Kidney (tissue), 22 donors: ENCODE measurements around the gene IMMP1L. TPM values are rescaled to one million over a fixed set of nuclear protein-coding genes. Genes with fewer than 3 reads are reported as not detected.

Experiments used
- DNase-seq, 5 donors: peaks; one replicate each; pipeline ENCODE4 v3.0.0-alpha.2; 2013 to 2020
- FAIRE-seq: peaks from 2 replicates; lab custom pipeline; 2012; peaks lifted over from hg19 to GRCh38; lab: Jason Lieb, UNC
- H3K27ac ChIP-seq, 2 donors: one replicate each; pipeline ENCODE4 v1.7.0; 2013; ENCODE audit warnings: low read depth in 2 of 2, low read length in 2 of 2, inconsistent platforms in 1 of 2
- H3K27me3 ChIP-seq: one replicate; pipeline ENCODE4 v1.7.1; 2013; ENCODE audit warnings: low read length, inconsistent platforms; ENCODE audit not compliant: control insufficient read depth, insufficient read depth
- H3K36me3 ChIP-seq, 3 donors: one replicate each; pipeline versions ENCODE4 v1.7.0 to v1.7.1; 2013; ENCODE audit warnings: low read length in 3 of 3, control low read depth in 1 of 3, inconsistent platforms in 1 of 3; ENCODE audit not compliant: insufficient read depth in 3 of 3, control insufficient read depth in 2 of 3
- H3K4me1 ChIP-seq, 3 donors: one replicate each; pipeline versions ENCODE4 v1.7.0 to v1.7.1; 2013; ENCODE audit warnings: low read length in 3 of 3, inconsistent platforms in 1 of 3, low read depth in 1 of 3; ENCODE audit not compliant: control insufficient read depth in 2 of 3, insufficient read depth in 2 of 3
- H3K4me3 ChIP-seq, 3 donors: one replicate each; pipeline versions ENCODE4 v1.7.0 to v1.8.1; 2013; ENCODE audit warnings: low read length in 3 of 3, control low read depth in 1 of 3, inconsistent platforms in 1 of 3
- H3K9ac ChIP-seq, 3 donors: one replicate each; pipeline versions ENCODE4 v1.7.0 to v1.7.1; 2013; ENCODE audit warnings: low read length in 3 of 3, control low read depth in 1 of 3, inconsistent platforms in 1 of 3
- H3K9me3 ChIP-seq, 3 donors: one replicate each; pipeline versions ENCODE4 v1.7.0 to v1.7.1; 2013; ENCODE audit warnings: low read length in 3 of 3, control low read depth in 1 of 3, inconsistent platforms in 1 of 3; ENCODE audit not compliant: control insufficient read depth in 2 of 3, insufficient read depth in 1 of 3
- intact Hi-C: fragments of 100-400 bp; cut with DNase I; formaldehyde crosslinking; loops from one replicate; pipeline ENCODE4 v1.11.1; 2022
- long read RNA-seq, 10 donors: library from polyadenylated mRNA in 1 of 10; unstranded in 1 of 10; transcript quantifications; one replicate each; pipeline ENCODE4 v2.0.0 and lab custom pipeline, GENCODE V29; 2021 to 2026
- polyA plus RNA-seq: library from polyadenylated mRNA; stranded (reverse); fragments of 350-450 nt; fragmentation: Illumina TruSeq; extraction: RNeasy Lipid Tissue Mini Kit (QIAGEN cat#74804); gene quantifications from one replicate; pipeline ENCODE4 v1.2.3, GENCODE V29; 2014; ENCODE audit warnings: low read depth, low replicate concordance; ENCODE audit not compliant: insufficient read depth
- total RNA-seq: library from RNA; stranded (reverse); fragmentation: NEBNext Ultra II Directional; extraction: Animal tissue kit (Norgen Biotek cat#: 25700); gene quantifications from one replicate; pipeline ENCODE4 v1.2.1, GENCODE V29; 2021
- TF ChIP-seq, protein P1 (sequence below): IDR thresholded peaks from 3 replicates; pipeline ENCODE4 v1.5.1; 2012; ENCODE audit warnings: mild to moderate bottlenecking, moderate library complexity, borderline replicate concordance; ENCODE audit not compliant: insufficient read depth; ENCODE audit errors: extremely low read depth
- donor health status: control.
- donor health status: control.
- donor health status: control.
- donor health status: control.
- donor health status: control.
- donor health status: DM: yes; HTN: yes; CAD: no.
- donor health status: Normal renal cell carcinoma (clear cell type).

Gene IMMP1L, protein sequence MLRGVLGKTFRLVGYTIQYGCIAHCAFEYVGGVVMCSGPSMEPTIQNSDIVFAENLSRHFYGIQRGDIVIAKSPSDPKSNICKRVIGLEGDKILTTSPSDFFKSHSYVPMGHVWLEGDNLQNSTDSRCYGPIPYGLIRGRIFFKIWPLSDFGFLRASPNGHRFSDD
- 23.8 TPM for total RNA-seq
- polyA plus RNA-seq = 127 TPM
- long read RNA-seq, donor 1, transcript IMMP1L-213 (3 exons, 314 nt) = major isoform, 12 of 14 reads
- long read RNA-seq, donor 1, partial matches to known transcripts = 0 of 14 reads
- long read RNA-seq, donor 1, other reads (novel, unspliced or antisense) = 0 of 14 reads
- long read RNA-seq, donor 2, transcript IMMP1L-213 (3 exons, 314 nt) = major isoform, 17 of 23 reads
- long read RNA-seq, donor 2, partial matches to known transcripts = 0 of 23 reads
- long read RNA-seq, donor 2, other reads (novel, unspliced or antisense) = 0 of 23 reads
- long read RNA-seq, donor 3, transcript IMMP1L-213 (3 exons, 314 nt) = major isoform, 23 of 59 reads
- long read RNA-seq, donor 3, partial matches to known transcripts = 21 of 59 reads
- long read RNA-seq, donor 3, other reads (novel, unspliced or antisense) = 8 of 59 reads
- long read RNA-seq, donor 4, transcript IMMP1L-213 (3 exons, 314 nt) = major isoform, 15 of 18 reads
- long read RNA-seq, donor 4, partial matches to known transcripts = 0 of 18 reads
- long read RNA-seq, donor 4, other reads (novel, unspliced or antisense) = 0 of 18 reads
- long read RNA-seq, donor 5 = 0 reads
- long read RNA-seq, donor 6, transcript IMMP1L-209 (6 exons, 685 nt) = minor isoform, 5 of 33 reads
- long read RNA-seq, donor 6, transcript IMMP1L-213 (3 exons, 314 nt) = major isoform, 22 of 33 reads
- long read RNA-seq, donor 6, partial matches to known transcripts = 0 of 33 reads
- long read RNA-seq, donor 6, other reads (novel, unspliced or antisense) = 0 of 33 reads
- long read RNA-seq, donor 7, partial matches to known transcripts = 0 of 2 reads
- long read RNA-seq, donor 7, other reads (novel, unspliced or antisense) = 1 of 2 reads
- long read RNA-seq, donor 8, transcript IMMP1L-213 (3 exons, 314 nt) = major isoform, 16 of 25 reads
- long read RNA-seq, donor 8, partial matches to known transcripts = 0 of 25 reads
- long read RNA-seq, donor 8, other reads (novel, unspliced or antisense) = 0 of 25 reads
- long read RNA-seq, donor 9, transcript IMMP1L-213 (3 exons, 314 nt) = major isoform, 13 of 18 reads
- long read RNA-seq, donor 9, partial matches to known transcripts = 0 of 18 reads
- long read RNA-seq, donor 9, other reads (novel, unspliced or antisense) = 0 of 18 reads
- long read RNA-seq, donor 10, transcript IMMP1L-213 (3 exons, 314 nt) = major isoform, 14 of 25 reads
- long read RNA-seq, donor 10, partial matches to known transcripts = 6 of 25 reads
- long read RNA-seq, donor 10, other reads (novel, unspliced or antisense) = 0 of 25 reads

DNA sequence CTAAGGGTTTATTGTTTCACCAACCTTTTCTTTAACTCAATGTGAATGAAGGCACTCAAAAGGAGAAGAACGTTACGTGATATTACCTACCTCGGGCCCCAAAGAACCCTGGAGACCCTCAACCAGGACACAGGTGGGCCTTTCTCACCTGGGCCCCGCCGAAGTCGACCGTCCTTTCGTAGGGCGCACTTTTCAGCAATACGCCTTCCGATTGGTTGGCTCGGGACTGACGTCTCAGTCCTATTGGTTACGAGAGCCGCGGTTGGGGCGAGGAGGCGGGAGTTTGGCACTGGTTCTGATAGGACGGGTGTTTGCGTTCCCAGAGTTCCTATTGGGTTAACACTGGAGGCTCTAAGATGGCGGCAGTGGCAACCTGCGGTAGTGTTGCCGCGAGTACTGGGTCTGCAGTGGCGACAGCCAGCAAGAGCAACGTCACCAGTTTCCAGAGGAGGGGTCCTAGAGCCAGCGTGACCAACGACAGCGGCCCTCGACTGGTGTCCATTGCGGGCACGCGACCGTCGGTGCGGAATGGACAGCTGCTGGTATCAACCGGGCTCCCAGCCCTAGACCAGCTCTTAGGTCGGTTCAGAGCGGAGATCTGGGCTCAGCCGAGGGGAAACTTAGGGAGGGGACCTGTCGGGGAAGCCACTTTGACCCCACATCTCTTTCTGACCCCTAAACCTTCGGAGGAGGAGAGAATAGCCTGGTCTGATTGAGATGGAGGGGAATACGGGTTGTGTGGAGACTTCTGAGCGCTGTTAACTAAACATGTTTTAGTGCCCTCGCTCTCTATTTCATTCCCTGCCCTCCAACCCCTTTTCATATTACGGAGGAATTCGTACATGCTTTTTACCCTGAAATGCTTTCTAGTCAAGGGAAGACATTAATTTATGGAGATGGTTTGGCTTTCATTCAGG is at the start of gene IMMP1L, which contains the start of gene ELP4:
Gene IMMP1L, minus strand, starts transcription at position 194 of the 917 bp plus-strand sequence. CDS start 46,346 bp downstream, outside the sequence.
Gene ELP4, plus strand, starts transcription at position 339 of the 917 bp plus-strand sequence. Its CDS starts 18 bp downstream, at position 357.
- FAIRE-seq (peak; percentile 88), DNase-seq (peak; percentile 98 to 99 (median 98))
- Histone ChIP-seq H3K9ac (peak within 1 kb of the TSS; percentile 95 to 98 (median 98)), H3K4me1 (peaks cover 0 to 2% (median 0%) of the 10 kb centered on the region in 3 donors), H3K27ac (peak within 1 kb of the TSS; percentile 74 to 91), H3K9me3 (no peaks in the 10 kb centered on the region), H3K36me3 (no peaks in the 10 kb centered on the region), H3K4me3 (peak within 1 kb of the TSS; percentile 96 to 99 (median 98)), H3K27me3 (no peaks in the 10 kb centered on the region)
- intact Hi-C loops = no loop called here
- TF ChIP-seq, protein P1, sequence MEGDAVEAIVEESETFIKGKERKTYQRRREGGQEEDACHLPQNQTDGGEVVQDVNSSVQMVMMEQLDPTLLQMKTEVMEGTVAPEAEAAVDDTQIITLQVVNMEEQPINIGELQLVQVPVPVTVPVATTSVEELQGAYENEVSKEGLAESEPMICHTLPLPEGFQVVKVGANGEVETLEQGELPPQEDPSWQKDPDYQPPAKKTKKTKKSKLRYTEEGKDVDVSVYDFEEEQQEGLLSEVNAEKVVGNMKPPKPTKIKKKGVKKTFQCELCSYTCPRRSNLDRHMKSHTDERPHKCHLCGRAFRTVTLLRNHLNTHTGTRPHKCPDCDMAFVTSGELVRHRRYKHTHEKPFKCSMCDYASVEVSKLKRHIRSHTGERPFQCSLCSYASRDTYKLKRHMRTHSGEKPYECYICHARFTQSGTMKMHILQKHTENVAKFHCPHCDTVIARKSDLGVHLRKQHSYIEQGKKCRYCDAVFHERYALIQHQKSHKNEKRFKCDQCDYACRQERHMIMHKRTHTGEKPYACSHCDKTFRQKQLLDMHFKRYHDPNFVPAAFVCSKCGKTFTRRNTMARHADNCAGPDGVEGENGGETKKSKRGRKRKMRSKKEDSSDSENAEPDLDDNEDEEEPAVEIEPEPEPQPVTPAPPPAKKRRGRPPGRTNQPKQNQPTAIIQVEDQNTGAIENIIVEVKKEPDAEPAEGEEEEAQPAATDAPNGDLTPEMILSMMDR = no peak

DNA sequence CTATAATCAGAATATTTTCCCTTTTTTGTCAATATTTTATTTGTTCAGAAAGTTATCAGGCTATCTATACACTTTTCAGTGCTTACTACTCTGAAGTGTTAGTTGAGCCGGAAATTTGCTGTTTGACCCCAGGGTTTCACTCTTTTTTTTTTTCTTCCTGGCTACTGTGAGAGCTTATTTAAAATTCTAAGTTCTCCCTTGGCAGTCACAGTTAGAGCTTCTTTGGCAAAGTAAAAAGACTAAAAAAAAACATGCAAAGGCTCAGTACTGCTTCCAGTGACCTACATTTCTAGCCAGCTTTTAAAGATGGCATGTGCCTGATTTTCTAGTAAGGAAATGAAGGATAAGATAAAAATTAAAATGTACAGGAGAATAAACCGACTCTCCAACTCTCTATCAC is 48.6 kb upstream of the IMMP1L start:
- no peaks in the 10 kb centered on the region for H3K27me3 ChIP-seq
- peaks cover 0 to 5% (median 0%) of the 10 kb centered on the region in 3 donors for H3K4me1 ChIP-seq
- H3K9ac ChIP-seq = no peak overlapping the region
- DNase-seq (peak in 2 of 5 donors; percentile 2 to 5), FAIRE-seq (peak; percentile 67)
- no peak overlapping the region for H3K4me3 ChIP-seq
- no peaks in the 10 kb centered on the region for H3K36me3 ChIP-seq
- H3K27ac ChIP-seq = no peak overlapping the region
- no peaks in the 10 kb centered on the region for H3K9me3 ChIP-seq
- TF ChIP-seq, protein P1 = no peak
- intact Hi-C loops = no loop called here
